Smooth muscle cell (in vitro differentiated cells): ENCODE results near the gene TCERG1L. TPM values are rescaled to one million over a fixed set of nuclear protein-coding genes. Genes with fewer than 3 reads are reported as not detected.

Source experiments
- DNase-seq: peaks from one replicate; lab custom pipeline; 2025; ENCODE audit not compliant: unreplicated experiment; lab: John Stamatoyannopoulos, UW
- H2AFZ ChIP-seq: fragments of 200-600 bp; sonication (generic); 2 replicates; pipeline ENCODE4 v1.6.0; 2016; ENCODE audit warnings: antibody characterized with exemption, low read depth, mild to moderate bottlenecking
- H3F3A ChIP-seq: fragments of 200-600 bp; sonication (generic); 2 replicates; pipeline ENCODE4 v1.6.0; 2017; ENCODE audit warnings: antibody characterized with exemption, low read depth
- H3K27ac ChIP-seq: fragments of 200-600 bp; sonication (generic); 2 replicates; pipeline ENCODE4 v1.5.1; 2016; ENCODE audit warnings: low read depth, mild to moderate bottlenecking
- H3K27me3 ChIP-seq: fragments of 200-600 bp; sonication (generic); 2 replicates; pipeline ENCODE4 v1.6.1; 2016; ENCODE audit warnings: low read depth, mild to moderate bottlenecking
- H3K36me3 ChIP-seq: fragments of 200-600 bp; sonication (generic); 2 replicates; pipeline ENCODE4 v1.5.1; 2016; ENCODE audit warnings: low read depth
- H3K4me1 ChIP-seq: fragments of 200-600 bp; sonication (generic); 2 replicates; pipeline ENCODE4 v1.5.1; 2016; ENCODE audit warnings: low read depth
- H3K4me2 ChIP-seq: fragments of 200-600 bp; sonication (generic); 2 replicates; pipeline ENCODE4 v1.6.0; 2016; ENCODE audit warnings: mild to moderate bottlenecking
- H3K4me3 ChIP-seq: fragments of 200-600 bp; sonication (generic); 2 replicates; pipeline ENCODE4 v1.5.1; 2016; ENCODE audit warnings: mild to moderate bottlenecking
- H3K79me2 ChIP-seq: fragments of 200-600 bp; sonication (generic); 2 replicates; pipeline ENCODE4 v1.6.0; 2016; ENCODE audit warnings: low read depth, mild to moderate bottlenecking
- H3K9ac ChIP-seq: fragments of 200-600 bp; sonication (generic); 2 replicates; pipeline ENCODE4 v1.6.0; 2016; ENCODE audit warnings: low read depth
- H3K9me3 ChIP-seq: fragments of 200-600 bp; sonication (generic); replicated peaks from 2 replicates; pipeline ENCODE4 v1.5.1; 2016; ENCODE audit warnings: low read depth
- H4K20me1 ChIP-seq: fragments of 200-600 bp; sonication (generic); 2 replicates; pipeline ENCODE4 v1.6.0; 2016; ENCODE audit warnings: low read depth
- whole genome bisulfite sequencing: methylation state at CpG from one replicate; pipeline ENCODE4 v1.1.7; 2016; ENCODE audit warnings: low lambda C conversion rate; 5-methylcytosine and 5-hydroxymethylcytosine counted together
- polyA plus RNA-seq: library from polyadenylated mRNA; unstranded; fragments of >200 nt; fragmentation: Nextera tagmentation; extraction: Ambion mirVana; gene quantifications from 2 replicates; pipeline ENCODE4 v1.2.1, GENCODE V29; 2016
- total RNA-seq: library from RNA; depleted of rRNA; stranded (reverse); fragments of >200 nt; gene quantifications from 2 replicates; pipeline ENCODE4 v1.2.3, GENCODE V29; 2014
- TF ChIP-seq, protein P1 (sequence below): fragments of 200-600 bp; sonication (generic); IDR thresholded peaks from 2 replicates; pipeline ENCODE4 v1.5.1; 2017; ENCODE audit warnings: borderline replicate concordance, mild to moderate bottlenecking, antibody characterized with exemption; ENCODE audit not compliant: insufficient read depth, poor library complexity, severe bottlenecking

The TCERG1L gene
- total and polyA plus RNA-seq, 2 experiments from 2014 or later: not detected

DNA sequence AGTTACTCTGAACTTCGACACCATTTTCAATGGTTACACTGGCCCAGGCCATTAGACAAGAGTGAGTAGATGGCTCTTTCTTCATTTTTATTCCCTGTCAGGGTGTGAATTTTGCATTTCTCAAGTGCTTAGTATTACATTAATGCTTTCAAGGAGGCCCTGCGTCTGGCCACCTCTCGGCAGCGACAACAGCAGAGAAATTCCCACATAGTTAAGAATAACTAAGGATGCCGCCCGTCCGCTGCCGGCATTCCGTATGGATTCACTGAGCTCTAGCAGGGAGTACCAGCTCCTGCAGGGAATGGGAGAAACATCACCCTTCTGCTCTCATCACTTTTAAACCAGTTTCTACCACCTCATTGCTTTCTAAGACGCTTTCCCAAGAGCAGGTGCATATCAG, 153.6 kb downstream of the TCERG1L start:
- 91% methylated on average over 10 of the region's 10 CpGs for WGBS
- no peaks in the 10 kb centered on the region for H3K27me3 ChIP-seq
- H3K9me3 ChIP-seq: no peaks in the 10 kb centered on the region
- H3K9ac ChIP-seq: no peak overlapping the region
- H3K27ac ChIP-seq: no peak overlapping the region
- H3K4me1 ChIP-seq: no peaks in the 10 kb centered on the region
- no peak for DNase-seq
- H2AFZ ChIP-seq: no peak overlapping the region
- no peak overlapping the region for H3K4me2 ChIP-seq
- H3K4me3 ChIP-seq: no peak overlapping the region
- no peaks in the 10 kb centered on the region for H4K20me1 ChIP-seq
- TF ChIP-seq, protein P1, sequence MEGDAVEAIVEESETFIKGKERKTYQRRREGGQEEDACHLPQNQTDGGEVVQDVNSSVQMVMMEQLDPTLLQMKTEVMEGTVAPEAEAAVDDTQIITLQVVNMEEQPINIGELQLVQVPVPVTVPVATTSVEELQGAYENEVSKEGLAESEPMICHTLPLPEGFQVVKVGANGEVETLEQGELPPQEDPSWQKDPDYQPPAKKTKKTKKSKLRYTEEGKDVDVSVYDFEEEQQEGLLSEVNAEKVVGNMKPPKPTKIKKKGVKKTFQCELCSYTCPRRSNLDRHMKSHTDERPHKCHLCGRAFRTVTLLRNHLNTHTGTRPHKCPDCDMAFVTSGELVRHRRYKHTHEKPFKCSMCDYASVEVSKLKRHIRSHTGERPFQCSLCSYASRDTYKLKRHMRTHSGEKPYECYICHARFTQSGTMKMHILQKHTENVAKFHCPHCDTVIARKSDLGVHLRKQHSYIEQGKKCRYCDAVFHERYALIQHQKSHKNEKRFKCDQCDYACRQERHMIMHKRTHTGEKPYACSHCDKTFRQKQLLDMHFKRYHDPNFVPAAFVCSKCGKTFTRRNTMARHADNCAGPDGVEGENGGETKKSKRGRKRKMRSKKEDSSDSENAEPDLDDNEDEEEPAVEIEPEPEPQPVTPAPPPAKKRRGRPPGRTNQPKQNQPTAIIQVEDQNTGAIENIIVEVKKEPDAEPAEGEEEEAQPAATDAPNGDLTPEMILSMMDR: no peak
- H3K79me2 ChIP-seq: no peaks in the 10 kb centered on the region
- no peaks in the 10 kb centered on the region for H3K36me3 ChIP-seq
- H3F3A ChIP-seq: no peaks in the 10 kb centered on the region

DNA sequence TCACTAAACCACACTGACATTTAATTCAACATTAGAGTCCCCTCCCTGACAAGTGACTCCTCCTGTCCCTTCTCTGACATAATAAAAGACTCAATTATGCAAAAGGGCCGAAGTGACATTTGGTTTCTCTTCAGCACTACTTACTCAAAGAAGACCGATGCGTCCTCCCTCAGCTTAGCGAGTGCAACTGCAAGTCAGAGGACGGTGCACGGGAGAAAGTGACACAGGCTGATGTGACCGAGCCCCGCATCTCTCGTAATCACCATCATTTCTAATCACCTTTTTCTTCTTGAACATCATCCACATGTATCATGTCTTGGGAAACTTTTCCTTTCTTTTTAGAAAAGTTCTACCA, 155.7 kb downstream of the TCERG1L start:
- no peak for DNase-seq

DNA sequence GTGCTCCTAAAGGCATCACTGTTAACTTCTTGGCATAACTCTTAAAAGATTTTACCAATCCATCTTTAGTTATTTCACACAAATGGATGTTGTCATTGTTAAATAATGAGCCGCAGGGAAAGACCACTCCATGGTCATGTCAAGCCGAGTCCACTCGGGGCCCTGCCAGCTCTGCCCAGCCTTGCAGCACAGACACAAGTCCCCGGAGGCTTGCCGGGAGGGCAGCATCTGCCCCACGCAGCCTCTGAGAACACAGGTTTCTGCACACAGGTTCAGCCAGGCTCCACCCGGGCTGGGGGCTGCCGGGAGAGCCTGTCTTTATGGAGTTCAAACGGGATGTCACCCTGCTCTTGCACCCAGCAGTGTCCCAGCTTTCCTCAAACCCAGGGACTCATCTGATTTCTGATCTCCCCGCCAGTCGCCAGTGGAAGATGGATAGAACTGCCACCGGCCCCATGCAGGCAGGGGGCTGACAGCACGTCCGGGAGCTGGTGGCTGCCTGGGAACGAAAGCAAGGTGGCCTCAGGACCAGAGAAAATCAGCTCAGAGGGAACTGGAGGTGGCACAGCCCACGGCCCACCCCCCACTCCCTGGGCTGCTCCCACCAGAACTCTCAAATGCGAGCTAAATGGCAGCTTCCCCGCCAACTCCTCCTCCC, 156.2 kb downstream of the TCERG1L start:
- no peaks in the 10 kb centered on the region for H4K20me1 ChIP-seq
- DNase-seq: no peak
- no peaks in the 10 kb centered on the region for H3F3A ChIP-seq

More for the DNA sequence above, 155.7 kb downstream of the TCERG1L start:
- Histone ChIP-seq H3K9me3 (no peaks in the 10 kb centered on the region), H3F3A (no peaks in the 10 kb centered on the region), H3K4me1 (no peaks in the 10 kb centered on the region), H2AFZ (no peak overlapping the region), H3K27ac (no peak overlapping the region), H3K36me3 (no peaks in the 10 kb centered on the region), H3K4me3 (no peak overlapping the region), H3K9ac (no peak overlapping the region), H4K20me1 (no peaks in the 10 kb centered on the region), H3K4me2 (no peak overlapping the region), H3K27me3 (no peaks in the 10 kb centered on the region), H3K79me2 (no peaks in the 10 kb centered on the region)
- 80% methylated on average over 9 of the region's 9 CpGs for WGBS
- TF ChIP-seq, protein P1: no peak

More for the DNA sequence above, 156.2 kb downstream of the TCERG1L start:
- no peaks in the 10 kb centered on the region for H3K79me2 ChIP-seq
- H3K36me3 ChIP-seq: no peaks in the 10 kb centered on the region
- H3K4me2 ChIP-seq: no peak overlapping the region
- no peak overlapping the region for H3K4me3 ChIP-seq
- no peak overlapping the region for H3K9ac ChIP-seq
- H3K27ac ChIP-seq: no peak overlapping the region
- H2AFZ ChIP-seq: no peak overlapping the region
- TF ChIP-seq, protein P1: no peak
- WGBS: 86% methylated on average over 18 of the region's 18 CpGs
- H3K4me1 ChIP-seq: no peaks in the 10 kb centered on the region
- H3K9me3 ChIP-seq: no peaks in the 10 kb centered on the region
- H3K27me3 ChIP-seq: no peaks in the 10 kb centered on the region
